Measurements from ENCODE around the gene TCHP.

DNA sequence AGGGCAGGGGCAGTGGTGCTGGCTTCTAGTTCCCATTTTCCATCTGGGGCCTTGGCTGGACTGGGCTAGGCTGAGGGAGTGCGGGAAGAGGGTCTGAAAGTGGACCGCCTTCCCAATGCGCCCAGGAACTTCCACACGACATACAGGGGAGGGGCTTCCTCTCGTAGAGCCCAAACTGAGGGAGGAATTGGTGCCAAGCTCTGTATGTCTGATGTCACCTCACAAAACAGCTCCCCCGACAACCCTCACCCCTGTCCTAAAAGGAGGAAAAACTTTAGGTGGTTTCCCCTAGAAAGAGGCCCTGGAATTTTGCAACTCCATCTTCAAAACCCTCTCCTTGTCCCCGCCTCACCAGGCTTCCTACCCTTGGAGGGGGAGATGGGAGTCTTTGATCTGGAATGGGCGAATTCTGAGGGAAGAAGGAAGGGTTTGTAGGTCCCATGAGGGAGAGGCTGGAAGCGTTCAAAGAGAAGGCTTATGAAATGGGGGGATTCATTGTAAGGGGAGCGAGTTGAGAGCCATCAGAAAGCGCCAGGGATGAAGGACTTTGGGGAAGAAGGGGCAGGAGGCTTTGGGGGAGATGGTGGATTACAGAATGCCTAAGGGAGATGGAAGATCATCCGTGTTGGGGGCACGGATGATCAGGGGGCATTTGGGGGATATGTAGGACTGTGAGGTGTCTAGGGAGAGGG, 20.6 kb upstream of the TCHP start:
- TF ChIP-seq POLR2A (IDR thresholded peaks at IDR 0.05) (no peak), EP300 (IDR thresholded peaks at IDR 0.05) (no peak)
